SK-N-SH treated with all-trans-retinoic acid at 6 μM for 48 hours (cell line): Measurements from ENCODE around the gene TMEM250.

ENCODE experiments used
- ATAC-seq: fragments of 200-7000 bp; cut with Tn5 transposase; 3 replicates; pipeline ENCODE4 v1.9.1; 2020; ENCODE audit warnings: mild to moderate bottlenecking, moderate library complexity
- ARNTL ChIP-seq: fragments of 450-650 bp; formaldehyde crosslinking; IDR thresholded peaks from 2 replicates; pipeline ENCODE4 v1.5.0; 2020; ENCODE audit warnings: low read depth, mild to moderate bottlenecking, moderate library complexity, borderline replicate concordance
- BACH2 ChIP-seq: fragments of 250-450 bp; sonication (Bioruptor Pico); IDR thresholded peaks from 2 replicates; pipeline ENCODE4 v1.9.0; 2021; ENCODE audit warnings: mild to moderate bottlenecking, borderline replicate concordance
- CREB5 ChIP-seq: fragments of 250-450 bp; sonication (Bioruptor Pico); IDR thresholded peaks from 2 replicates; pipeline ENCODE4 v1.5.1; 2020; ENCODE audit warnings: low read depth, mild to moderate bottlenecking, moderate library complexity
- CSRNP3 ChIP-seq: fragments of 250-450 bp; sonication (Bioruptor Pico); IDR thresholded peaks from 2 replicates; pipeline ENCODE4 v1.5.1; 2021; ENCODE audit warnings: mild to moderate bottlenecking, moderate library complexity
- ESRRG ChIP-seq: fragments of 250-450 bp; sonication (Bioruptor Pico); IDR thresholded peaks from 2 replicates; pipeline ENCODE4 v1.6.1; 2021; ENCODE audit warnings: mild to moderate bottlenecking
- GLIS3 ChIP-seq: fragments of 250-450 bp; sonication (Bioruptor Pico); IDR thresholded peaks from 2 replicates; pipeline ENCODE4 v1.5.0; 2020; ENCODE audit warnings: mild to moderate bottlenecking, moderate library complexity
- OSR1 ChIP-seq: fragments of 250-450 bp; sonication (Bioruptor Pico); IDR thresholded peaks from 2 replicates; pipeline ENCODE4 v1.8.0; 2022; ENCODE audit warnings: moderate library complexity, mild to moderate bottlenecking, inconsistent platforms
- PATZ1 ChIP-seq: fragments of 250-450 bp; sonication (Bioruptor Pico); IDR thresholded peaks from 2 replicates; pipeline ENCODE4 v1.8.0; 2020; ENCODE audit warnings: mild to moderate bottlenecking, moderate library complexity, borderline replicate concordance
- POU6F1 ChIP-seq: fragments of 250-450 bp; sonication (Bioruptor Pico); IDR thresholded peaks from 2 replicates; pipeline ENCODE4 v1.8.0; 2021; ENCODE audit warnings: low read depth, mild to moderate bottlenecking, moderate library complexity, borderline replicate concordance
- PPARA ChIP-seq: fragments of 250-450 bp; sonication (Bioruptor Pico); IDR thresholded peaks from 2 replicates; pipeline ENCODE4 v1.5.0; 2020; ENCODE audit warnings: mild to moderate bottlenecking, borderline replicate concordance
- RARB ChIP-seq: fragments of 250-450 bp; sonication (Bioruptor Pico); IDR thresholded peaks from 2 replicates; pipeline ENCODE4 v1.8.0; 2021; ENCODE audit warnings: mild to moderate bottlenecking, moderate library complexity
- SNAI2 ChIP-seq: fragments of 250-450 bp; sonication (Bioruptor Pico); IDR thresholded peaks from 2 replicates; pipeline ENCODE4 v1.5.0; 2020; ENCODE audit warnings: mild to moderate bottlenecking, moderate library complexity
- TCF4 ChIP-seq: fragments of 250-450 bp; sonication (Bioruptor Pico); IDR thresholded peaks from 2 replicates; pipeline ENCODE4 v1.8.0; 2021; ENCODE audit warnings: mild to moderate bottlenecking, moderate library complexity, borderline replicate concordance
- TOX ChIP-seq: fragments of 250-450 bp; sonication (Bioruptor Pico); IDR thresholded peaks from 2 replicates; pipeline ENCODE4 v1.8.0; 2021; ENCODE audit warnings: mild to moderate bottlenecking, moderate library complexity, borderline replicate concordance
- TSHZ2 ChIP-seq: fragments of 250-450 bp; sonication (Bioruptor Pico); IDR thresholded peaks from 2 replicates; pipeline ENCODE4 v1.5.0; 2020; ENCODE audit warnings: mild to moderate bottlenecking, moderate library complexity
- ZC3H10 ChIP-seq: fragments of 250-450 bp; sonication (Bioruptor Pico); IDR thresholded peaks from 2 replicates; pipeline ENCODE4 v1.5.1; 2021; ENCODE audit warnings: mild to moderate bottlenecking, moderate library complexity
- ZFP3 ChIP-seq: fragments of 250-450 bp; sonication (Bioruptor Pico); IDR thresholded peaks from 2 replicates; pipeline ENCODE4 v1.5.0; 2020; ENCODE audit warnings: mild to moderate bottlenecking, moderate library complexity
- ZFP30 ChIP-seq: fragments of 450-650 bp; formaldehyde crosslinking; IDR thresholded peaks from 2 replicates; pipeline ENCODE4 v1.5.0; 2022; ENCODE audit warnings: mild to moderate bottlenecking, moderate library complexity
- ZNF565 ChIP-seq: fragments of 450-650 bp; formaldehyde crosslinking; conservative IDR thresholded peaks from 2 replicates; pipeline ENCODE4 v1.5.0; 2020; ENCODE audit warnings: low read depth, mild to moderate bottlenecking, moderate library complexity
- ZNF70 ChIP-seq: fragments of 450-650 bp; formaldehyde crosslinking; IDR thresholded peaks from 2 replicates; pipeline ENCODE4 v1.5.0; 2020; ENCODE audit warnings: mild to moderate bottlenecking, moderate library complexity
- ZNF8 ChIP-seq: fragments of 450-650 bp; formaldehyde crosslinking; IDR thresholded peaks from 2 replicates; pipeline ENCODE4 v1.5.0; 2020; ENCODE audit warnings: mild to moderate bottlenecking, moderate library complexity

The TMEM250 gene

GRCh38 chr9:136149853-136150252, 31.2 kb upstream of the TMEM250 start:
- TF ChIP-seq TCF4 (CRISPR knock-in tag) (no peak), PPARA (no peak)
- ATAC-seq: no peak

- TF ChIP-seq PATZ1 (CRISPR knock-in tag): no peak
- TF ChIP-seq, all 23 proteins: peak for 0
- ATAC-seq: no peak
These were observed 30.7 kb upstream of the TMEM250 start for GRCh38 chr9:136149337-136149736.

GRCh38 chr9:136148766-136149165, 30.1 kb upstream of the TMEM250 start:
- TF ChIP-seq TSHZ2 (CRISPR knock-in tag): no peak
- TF ChIP-seq ARNTL (CRISPR knock-in tag): no peak
- no peak for TF ChIP-seq SNAI2
- TF ChIP-seq ZNF70 (CRISPR knock-in tag): no peak
- TF ChIP-seq CREB5 (CRISPR knock-in tag): no peak
- TF ChIP-seq RARB (CRISPR knock-in tag): no peak
- no peak for TF ChIP-seq BACH2
- no peak for TF ChIP-seq ZC3H10
- TF ChIP-seq ESRRG (CRISPR knock-in tag): no peak
- no peak for TF ChIP-seq ZFP30 (CRISPR knock-in tag)
- TF ChIP-seq OSR1 (CRISPR knock-in tag): no peak
- TF ChIP-seq ZFP3: no peak
- no peak for TF ChIP-seq CSRNP3 (CRISPR knock-in tag)
- TF ChIP-seq POU6F1: no peak
- no peak for TF ChIP-seq PPARA
- TF ChIP-seq TOX: no peak
- no peak for TF ChIP-seq GLIS3 (CRISPR knock-in tag)
- no peak for TF ChIP-seq ZNF8 (CRISPR knock-in tag)
- TF ChIP-seq TCF4 (CRISPR knock-in tag): no peak
- TF ChIP-seq ZNF565 (CRISPR knock-in tag): no peak
- no peak for ATAC-seq
